Esophagus muscularis mucosa (tissue), 4 donors: ENCODE results near the gene CUBN. TPM values are rescaled to one million over a fixed set of nuclear protein-coding genes. Genes with fewer than 3 reads are reported as not detected.

Source experiments
- DNase-seq: peaks from one replicate; pipeline ENCODE4 v3.0.0-alpha.2; 2017; ENCODE audit errors: extremely low spot score
- H3K27ac ChIP-seq, 4 donors: fragments of 200-600 bp; sonication (generic); replicated peaks in 1 of 4; 1 replicate in 3 of 4; 2 replicates in 1 of 4; pipeline ENCODE4 v1.5.1; 2016 to 2019; ENCODE audit warnings: mild to moderate bottlenecking in 1 of 4
- H3K27me3 ChIP-seq, 4 donors: fragments of 200-600 bp; sonication (generic); one replicate each; pipeline versions ENCODE4 v1.5.1 to v1.6.0; 2016 to 2019
- H3K36me3 ChIP-seq, 4 donors: fragments of 200-600 bp; sonication (generic); one replicate each; pipeline ENCODE4 v1.5.1; 2016 to 2019
- H3K4me1 ChIP-seq, 4 donors: fragments of 200-600 bp; sonication (generic); one replicate each; pipeline ENCODE4 v1.5.1; 2016 to 2019
- H3K4me3 ChIP-seq, 4 donors: fragments of 200-600 bp; sonication (generic); 1 replicate in 2 of 4; 2 replicates in 2 of 4; pipeline ENCODE4 v1.5.1; 2016 to 2019; ENCODE audit warnings: mild to moderate bottlenecking in 4 of 4, moderate library complexity in 1 of 4
- H3K9me3 ChIP-seq, 4 donors: fragments of 200-600 bp; sonication (generic); 1 replicate in 3 of 4; 2 replicates in 1 of 4; pipeline ENCODE4 v1.5.1; 2016 to 2019
- CTCF ChIP-seq, 3 experiments: fragments of 200-600 bp in 2 of 3; fragments of 450-650 bp in 1 of 3; sonication (generic) in 2 of 3; IDR thresholded peaks; one replicate each; pipeline ENCODE4 v1.5.1; 2017 to 2019; ENCODE audit warnings: antibody characterized with exemption in 3 of 3, mild to moderate bottlenecking in 2 of 3, moderate library complexity in 1 of 3
- EP300 ChIP-seq: sonication (generic); formaldehyde crosslinking; IDR thresholded peaks from one replicate; pipeline ENCODE4 v1.6.1; 2017; ENCODE audit warnings: antibody characterized with exemption
- POLR2A ChIP-seq: fragments of 450-650 bp; IDR thresholded peaks from one replicate; pipeline ENCODE4 v1.6.1; 2017; ENCODE audit warnings: antibody characterized with exemption, moderate library complexity, mild to moderate bottlenecking, low read depth
- POLR2AphosphoS5 ChIP-seq, 2 donors: sonication (generic); formaldehyde crosslinking; IDR thresholded peaks; one replicate each; pipeline ENCODE4 v1.6.1; 2017; ENCODE audit warnings: antibody characterized with exemption in 2 of 2
- WGBS: methylation state at CpG from one replicate; pipeline ENCODE4 v1.1.5; 2018; 5-methylcytosine and 5-hydroxymethylcytosine counted together
- intact Hi-C: fragments of 100-400 bp; cut with DNase I; formaldehyde crosslinking; loops from one replicate; pipeline ENCODE4 v1.15.1; 2023
- total RNA-seq, 4 donors: library from RNA; depleted of rRNA; stranded (reverse); fragments of >200 nt; gene quantifications; one replicate each; pipeline versions ENCODE4 v1.1.0 to v1.2.1, GENCODE V29; 2016

Gene CUBN
- total RNA-seq, 4 donors from 2014 or later = 1.3 to 4.6 (median 2.3) TPM

- TF ChIP-seq CTCF (IDR thresholded peaks at IDR 0.05) (no peak), POLR2AphosphoS5 (IDR thresholded peaks at IDR 0.05) (no peak), POLR2A (no peak), EP300 (no peak)
- Histone ChIP-seq H3K27me3 (no peaks in the 10 kb centered on the region), H3K36me3 (peaks cover 0 to 7% (median 2%) of the 10 kb centered on the region in 4 donors), H3K4me1 (peaks cover 0 to 10% (median 7%) of the 10 kb centered on the region in 4 donors), H3K4me3 (no peak overlapping the region), H3K27ac (no peak overlapping the region), H3K9me3 (no peaks in the 10 kb centered on the region)
- intact Hi-C loops = no loop called here
- no peak for DNase-seq
- 94% methylated on average over 3 of the region's 3 CpGs for WGBS
Observed at GRCh38 chr10:16788778-16789177, 340.8 kb downstream of the CUBN start.

GRCh38 chr10:16788125-16788524, 341.5 kb downstream of the CUBN start:
- intact Hi-C loops = no loop called here
- WGBS = 96% methylated on average over 6 of the region's 6 CpGs
- H3K36me3 ChIP-seq = peaks cover 0 to 7% (median 2%) of the 10 kb centered on the region in 4 donors
- H3K9me3 ChIP-seq = no peaks in the 10 kb centered on the region
- H3K27ac ChIP-seq = no peak overlapping the region
- H3K4me1 ChIP-seq = peaks cover 0 to 10% (median 7%) of the 10 kb centered on the region in 4 donors
- no peak overlapping the region for H3K4me3 ChIP-seq
- DNase-seq = no peak
- TF ChIP-seq EP300 (no peak), CTCF (IDR thresholded peaks at IDR 0.05) (no peak), POLR2A (no peak), POLR2AphosphoS5 (IDR thresholded peaks at IDR 0.05) (no peak)
- no peaks in the 10 kb centered on the region for H3K27me3 ChIP-seq

GRCh38 chr10:16787361-16787791, 342.2 kb downstream of the CUBN start:
- WGBS = 96% methylated on average over 12 of the region's 12 CpGs
- no peaks in the 10 kb centered on the region for H3K9me3 ChIP-seq

GRCh38 chr10:16780338-16780880, 349.2 kb downstream of the CUBN start:
- Histone ChIP-seq H3K36me3 (peaks cover 0 to 26% (median 1%) of the 10 kb centered on the region in 4 donors), H3K27me3 (no peaks in the 10 kb centered on the region), H3K4me1 (peaks cover 3 to 12% (median 9%) of the 10 kb centered on the region in 4 donors), H3K4me3 (no peak overlapping the region), H3K27ac (no peak overlapping the region), H3K9me3 (no peaks in the 10 kb centered on the region)
- DNase-seq = no peak
- intact Hi-C loops = no loop called here
- WGBS = 83% methylated on average over 6 of the region's 7 CpGs
- TF ChIP-seq POLR2AphosphoS5 (IDR thresholded peaks at IDR 0.05) = no peak
- no peak for TF ChIP-seq EP300
- no peak for TF ChIP-seq POLR2A
- no peak for TF ChIP-seq CTCF (IDR thresholded peaks at IDR 0.05)

More at GRCh38 chr10:16787361-16787791, 342.2 kb downstream of the CUBN start:
- Histone ChIP-seq H3K36me3 (peaks cover 0 to 7% (median 2%) of the 10 kb centered on the region in 4 donors), H3K27me3 (no peaks in the 10 kb centered on the region), H3K27ac (no peak overlapping the region), H3K4me3 (no peak overlapping the region), H3K4me1 (peaks cover 0 to 4% (median 3%) of the 10 kb centered on the region in 4 donors)
- no peak for TF ChIP-seq POLR2AphosphoS5 (IDR thresholded peaks at IDR 0.05)
- TF ChIP-seq POLR2A = no peak
- TF ChIP-seq CTCF (IDR thresholded peaks at IDR 0.05) = no peak
- no peak for TF ChIP-seq EP300
- no peak for DNase-seq
- intact Hi-C loops = no loop called here

DNA sequence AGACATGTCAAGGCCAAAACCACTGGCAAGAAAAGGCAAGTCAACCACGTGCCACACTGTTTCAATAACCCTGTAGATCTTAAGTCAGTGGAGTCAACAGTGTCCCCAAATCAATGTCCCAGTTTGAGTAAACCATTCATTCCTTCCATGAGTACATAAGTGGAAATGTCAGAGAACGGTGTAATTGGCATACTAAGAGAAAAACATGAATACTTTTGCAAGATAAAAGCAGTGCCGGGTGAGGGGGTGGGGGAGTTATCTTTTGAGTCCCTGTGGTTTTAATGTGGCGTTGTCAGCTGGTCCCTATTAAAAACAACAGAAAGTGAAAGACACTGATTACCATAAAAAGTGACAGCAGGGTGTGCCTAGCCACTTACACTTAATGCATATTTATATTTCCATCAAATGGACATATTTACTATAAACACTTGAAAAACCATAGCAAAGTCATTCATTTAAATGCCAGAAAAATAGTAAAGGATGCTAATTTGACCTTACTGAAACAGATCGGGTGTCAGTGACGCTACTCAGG, 350.2 kb downstream of the CUBN start:
- Histone ChIP-seq H3K27ac (no peak overlapping the region), H3K4me1 (peaks cover 3 to 12% (median 9%) of the 10 kb centered on the region in 4 donors), H3K9me3 (no peaks in the 10 kb centered on the region), H3K36me3 (peaks cover 0 to 26% (median 1%) of the 10 kb centered on the region in 4 donors), H3K27me3 (no peaks in the 10 kb centered on the region), H3K4me3 (no peak overlapping the region)
- 58% methylated on average over 6 of the region's 6 CpGs for whole genome bisulfite sequencing
- intact Hi-C loops = no loop called here
- TF ChIP-seq POLR2A (no peak), EP300 (no peak), POLR2AphosphoS5 (IDR thresholded peaks at IDR 0.05) (no peak), CTCF (IDR thresholded peaks at IDR 0.05) (no peak)
- DNase-seq = no peak
